ENCODE measurements around the gene GLIS1.

DNA sequence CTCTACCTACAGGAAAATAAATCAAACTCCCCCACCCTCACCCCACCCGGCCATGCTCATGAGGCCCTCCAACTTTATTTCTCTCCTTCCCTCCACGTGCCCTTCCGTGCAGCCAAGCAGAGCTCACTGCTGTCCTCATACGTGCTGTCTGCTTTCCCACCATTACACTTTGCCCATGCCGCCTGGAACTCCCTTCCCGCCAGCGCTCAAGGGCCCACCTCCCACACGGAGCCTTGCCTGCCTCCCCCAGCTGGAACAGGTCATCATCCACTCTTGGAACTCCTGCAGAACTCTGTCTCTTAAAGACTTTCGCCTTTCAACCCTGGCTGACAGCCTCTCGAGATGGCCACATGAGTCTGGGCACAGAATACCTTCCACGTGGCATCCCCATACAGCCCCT lies 42.4 kb downstream of the GLIS1 start:
- TF ChIP-seq, protein P1, sequence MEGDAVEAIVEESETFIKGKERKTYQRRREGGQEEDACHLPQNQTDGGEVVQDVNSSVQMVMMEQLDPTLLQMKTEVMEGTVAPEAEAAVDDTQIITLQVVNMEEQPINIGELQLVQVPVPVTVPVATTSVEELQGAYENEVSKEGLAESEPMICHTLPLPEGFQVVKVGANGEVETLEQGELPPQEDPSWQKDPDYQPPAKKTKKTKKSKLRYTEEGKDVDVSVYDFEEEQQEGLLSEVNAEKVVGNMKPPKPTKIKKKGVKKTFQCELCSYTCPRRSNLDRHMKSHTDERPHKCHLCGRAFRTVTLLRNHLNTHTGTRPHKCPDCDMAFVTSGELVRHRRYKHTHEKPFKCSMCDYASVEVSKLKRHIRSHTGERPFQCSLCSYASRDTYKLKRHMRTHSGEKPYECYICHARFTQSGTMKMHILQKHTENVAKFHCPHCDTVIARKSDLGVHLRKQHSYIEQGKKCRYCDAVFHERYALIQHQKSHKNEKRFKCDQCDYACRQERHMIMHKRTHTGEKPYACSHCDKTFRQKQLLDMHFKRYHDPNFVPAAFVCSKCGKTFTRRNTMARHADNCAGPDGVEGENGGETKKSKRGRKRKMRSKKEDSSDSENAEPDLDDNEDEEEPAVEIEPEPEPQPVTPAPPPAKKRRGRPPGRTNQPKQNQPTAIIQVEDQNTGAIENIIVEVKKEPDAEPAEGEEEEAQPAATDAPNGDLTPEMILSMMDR (IDR thresholded peaks at IDR 0.05): no peak
- TF ChIP-seq POLR2A (IDR thresholded peaks at IDR 0.05) (no peak), EP300 (IDR thresholded peaks at IDR 0.05) (no peak)

Measured in ovary (tissue), 3 donors.